ENCODE data around the gene CHPT1.

DNA sequence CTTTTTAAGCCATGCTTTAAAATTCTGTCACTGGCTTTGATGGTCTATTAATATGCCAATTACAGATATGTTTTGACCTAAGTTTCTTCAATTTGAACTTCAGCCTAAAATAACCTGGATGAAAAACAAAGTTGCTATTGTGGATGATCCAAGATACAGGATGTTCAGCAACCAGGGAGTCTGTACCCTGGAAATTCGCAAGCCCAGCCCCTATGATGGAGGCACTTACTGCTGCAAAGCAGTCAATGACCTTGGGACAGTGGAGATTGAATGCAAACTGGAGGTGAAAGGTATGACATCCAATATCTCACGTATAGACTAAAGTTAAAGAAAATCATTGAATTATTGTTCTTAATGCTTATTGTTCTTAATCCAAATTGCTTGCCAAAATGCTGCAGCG is 17.2 kb upstream of the CHPT1 start:
- TF ChIP-seq, protein P1, sequence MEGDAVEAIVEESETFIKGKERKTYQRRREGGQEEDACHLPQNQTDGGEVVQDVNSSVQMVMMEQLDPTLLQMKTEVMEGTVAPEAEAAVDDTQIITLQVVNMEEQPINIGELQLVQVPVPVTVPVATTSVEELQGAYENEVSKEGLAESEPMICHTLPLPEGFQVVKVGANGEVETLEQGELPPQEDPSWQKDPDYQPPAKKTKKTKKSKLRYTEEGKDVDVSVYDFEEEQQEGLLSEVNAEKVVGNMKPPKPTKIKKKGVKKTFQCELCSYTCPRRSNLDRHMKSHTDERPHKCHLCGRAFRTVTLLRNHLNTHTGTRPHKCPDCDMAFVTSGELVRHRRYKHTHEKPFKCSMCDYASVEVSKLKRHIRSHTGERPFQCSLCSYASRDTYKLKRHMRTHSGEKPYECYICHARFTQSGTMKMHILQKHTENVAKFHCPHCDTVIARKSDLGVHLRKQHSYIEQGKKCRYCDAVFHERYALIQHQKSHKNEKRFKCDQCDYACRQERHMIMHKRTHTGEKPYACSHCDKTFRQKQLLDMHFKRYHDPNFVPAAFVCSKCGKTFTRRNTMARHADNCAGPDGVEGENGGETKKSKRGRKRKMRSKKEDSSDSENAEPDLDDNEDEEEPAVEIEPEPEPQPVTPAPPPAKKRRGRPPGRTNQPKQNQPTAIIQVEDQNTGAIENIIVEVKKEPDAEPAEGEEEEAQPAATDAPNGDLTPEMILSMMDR (IDR thresholded peaks at IDR 0.05; ENCODE audit: extremely low read depth in 1 of 2, insufficient read depth in 1 of 2, low read depth in 1 of 2, low read length in 2 of 2) = no peak
- TF ChIP-seq, protein P2, sequence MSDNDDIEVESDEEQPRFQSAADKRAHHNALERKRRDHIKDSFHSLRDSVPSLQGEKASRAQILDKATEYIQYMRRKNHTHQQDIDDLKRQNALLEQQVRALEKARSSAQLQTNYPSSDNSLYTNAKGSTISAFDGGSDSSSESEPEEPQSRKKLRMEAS (IDR thresholded peaks at IDR 0.05; ENCODE audit: insufficient read depth, insufficient read length) = no peak
- TF ChIP-seq MYC (IDR thresholded peaks at IDR 0.05; ENCODE audit: low read depth, low read length) = no peak
- TF ChIP-seq EZH2 (IDR thresholded peaks at IDR 0.05; ENCODE audit: borderline replicate concordance, low read depth, low read length, severe bottlenecking) = no peak
- no peak for TF ChIP-seq POLR2AphosphoS5 (IDR thresholded peaks at IDR 0.05; ENCODE audit: insufficient read depth, low read depth, low read length)
- no peak for TF ChIP-seq POLR2A (IDR thresholded peaks at IDR 0.05; ENCODE audit: low read depth, low read length)

Measured in endothelial cell of umbilical vein (primary cell).